K562 (cell line): ENCODE data around the gene KRT76. TPM values are rescaled to one million over a fixed set of nuclear protein-coding genes. Genes with fewer than 3 reads are reported as not detected.

Experiments used
- CAMTA2 ChIP-seq: fragments of 250-450 bp; sonication (Bioruptor Pico); conservative IDR thresholded peaks from 2 replicates; pipeline ENCODE4 v1.5.1; 2022
- FOSL1 ChIP-seq: fragments of 200-800 bp; sonication (Bioruptor generic); conservative IDR thresholded peaks from 2 replicates; pipeline ENCODE4 v1.6.1; 2016; ENCODE audit warnings: missing genetic modification characterization, missing compliant biosample characterization
- GABPB1 ChIP-seq: sonication (generic); formaldehyde crosslinking; IDR thresholded peaks from 2 replicates; pipeline ENCODE4 v1.8.0; 2022; ENCODE audit warnings: mild to moderate bottlenecking, missing genetic modification reagents
- HMGN3 ChIP-seq: IDR thresholded peaks from 2 replicates; pipeline ENCODE4 v1.6.1; 2011; ENCODE audit warnings: borderline replicate concordance, low read depth, mild to moderate bottlenecking, mixed read lengths, low read length; ENCODE audit not compliant: insufficient read length; ENCODE audit errors: extremely low read depth
- HNRNPUL1 ChIP-seq: fragments of 200-400 bp; formaldehyde crosslinking; IDR thresholded peaks from 2 replicates; pipeline ENCODE4 v1.6.1; 2017; ENCODE audit warnings: low read length
- JUND ChIP-seq, 2 experiments: IDR thresholded peaks; 2 replicates in 1 of 2; 3 replicates in 1 of 2; pipeline ENCODE4 v1.6.1; 2011; ENCODE audit warnings: borderline replicate concordance in 2 of 2, low read depth in 2 of 2, low read length in 2 of 2, improper control_type of control experiment in 1 of 2, missing biosample characterization in 1 of 2, missing genetic modification characterization in 1 of 2, missing genetic modification reagents in 1 of 2
- LARP7 ChIP-seq: fragments of 450-650 bp; IDR thresholded peaks from 2 replicates; pipeline ENCODE4 v1.6.1; 2016
- MYC ChIP-seq, 2 experiments: fragments of 250-450 bp in 1 of 2; sonication (Bioruptor Pico) in 1 of 2; IDR thresholded peaks; 2 replicates each; pipeline versions ENCODE4 v1.5.1 to v1.6.1; 2012 to 2021; ENCODE audit warnings: low read depth in 2 of 2, borderline replicate concordance in 1 of 2, improper control_type of control experiment in 1 of 2, low read length in 1 of 2, mild to moderate bottlenecking in 1 of 2, moderate library complexity in 1 of 2
- NFIC ChIP-seq: fragments of 450-650 bp; IDR thresholded peaks from 2 replicates; pipeline ENCODE4 v1.6.1; 2017; ENCODE audit warnings: mild to moderate bottlenecking, inconsistent platforms
- SMARCA5 ChIP-seq: fragments of 450-650 bp; IDR thresholded peaks from 2 replicates; pipeline ENCODE4 v1.6.1; 2016
- SMC3 ChIP-seq: conservative IDR thresholded peaks from 2 replicates; pipeline ENCODE4 v1.6.1; 2011; ENCODE audit warnings: low read depth, low read length, improper control_type of control experiment; ENCODE audit not compliant: insufficient read depth
- SNRNP70 ChIP-seq: fragments of 200-400 bp; formaldehyde crosslinking; optimal IDR thresholded peaks from 2 replicates; pipeline ENCODE3; 2017; ENCODE audit warnings: low read depth, low read length
- SP1 ChIP-seq: sonication (generic); formaldehyde crosslinking; IDR thresholded peaks from 2 replicates; pipeline ENCODE4 v1.8.1; 2022; ENCODE audit warnings: mild to moderate bottlenecking, missing genetic modification reagents
- STAG1 ChIP-seq: sonication (generic); formaldehyde crosslinking; IDR thresholded peaks from 2 replicates; pipeline ENCODE4 v1.5.0; 2020; ENCODE audit warnings: missing genetic modification reagents, borderline replicate concordance
- TAL1 ChIP-seq: fragments of 450-650 bp; IDR thresholded peaks from 2 replicates; pipeline ENCODE4 v1.6.1; 2016; ENCODE audit warnings: mild to moderate bottlenecking
- ZNF3 ChIP-seq: fragments of 250-450 bp; sonication (Bioruptor Pico); IDR thresholded peaks from 2 replicates; pipeline ENCODE4 v1.5.0; 2021; ENCODE audit warnings: mild to moderate bottlenecking, moderate library complexity
- ZNF41 ChIP-seq: fragments of 250-450 bp; sonication (Bioruptor Pico); conservative IDR thresholded peaks from 2 replicates; pipeline ENCODE4 v1.4.0; 2020; ENCODE audit warnings: mild to moderate bottlenecking
- polyA plus RNA-seq, 8 experiments: library from polyadenylated mRNA; depleted of rRNA in 4 of 8; stranded (reverse) in 5 of 8; unstranded in 3 of 8; fragments of >200 nt; fragmentation: Nextera tagmentation in 2 of 8; fragmentation: Illumina TruSeq in 1 of 8; extraction: Ambion mirVana in 2 of 8; extraction: Trizol in 1 of 8; gene quantifications; 2 replicates each; pipeline versions ENCODE4 v1.2.1 to v1.2.3, GENCODE V29; 2011 to 2014; ENCODE audit warnings: inconsistent platforms in 1 of 8, missing spikeins in 1 of 8
- total RNA-seq, 7 experiments: library from RNA; depleted of rRNA in 6 of 7; stranded (reverse); fragments of >200 nt in 6 of 7; fragmentation: Illumina TruSeq in 2 of 7; extraction: Trizol in 2 of 7; gene quantifications; 2 replicates each; pipeline versions ENCODE4 v1.2.1 to v1.2.3, GENCODE V29; 2011 to 2021; ENCODE audit warnings: low replicate concordance in 1 of 7
- TF ChIP-seq, protein P1 (sequence below): sonication (generic); formaldehyde crosslinking; IDR thresholded peaks from 2 replicates; pipeline ENCODE4 v1.4.0; 2020; ENCODE audit warnings: mild to moderate bottlenecking, missing genetic modification reagents
- TF ChIP-seq, protein P2 (sequence below): fragments of 250-450 bp; sonication (Bioruptor Pico); IDR thresholded peaks from 2 replicates; pipeline ENCODE4 v1.8.0; 2022; ENCODE audit warnings: inconsistent platforms, mild to moderate bottlenecking, moderate library complexity, borderline replicate concordance
- TF ChIP-seq, protein P3 (sequence below): fragments of 450-650 bp; IDR thresholded peaks from 2 replicates; pipeline ENCODE4 v1.7.0; 2016; ENCODE audit warnings: borderline replicate concordance
- TF ChIP-seq, protein P4 (sequence below): fragments of 450-650 bp; conservative IDR thresholded peaks from 2 replicates; pipeline ENCODE4 v1.6.1; 2016; ENCODE audit warnings: missing genetic modification characterization, low read depth, mild to moderate bottlenecking, missing compliant biosample characterization, moderate library complexity

Gene KRT76
- total and polyA plus RNA-seq, 9 of the 15 experiments (the other 6 are each of a cell fraction or from before 2014, with no cell fraction given): not detected

DNA sequence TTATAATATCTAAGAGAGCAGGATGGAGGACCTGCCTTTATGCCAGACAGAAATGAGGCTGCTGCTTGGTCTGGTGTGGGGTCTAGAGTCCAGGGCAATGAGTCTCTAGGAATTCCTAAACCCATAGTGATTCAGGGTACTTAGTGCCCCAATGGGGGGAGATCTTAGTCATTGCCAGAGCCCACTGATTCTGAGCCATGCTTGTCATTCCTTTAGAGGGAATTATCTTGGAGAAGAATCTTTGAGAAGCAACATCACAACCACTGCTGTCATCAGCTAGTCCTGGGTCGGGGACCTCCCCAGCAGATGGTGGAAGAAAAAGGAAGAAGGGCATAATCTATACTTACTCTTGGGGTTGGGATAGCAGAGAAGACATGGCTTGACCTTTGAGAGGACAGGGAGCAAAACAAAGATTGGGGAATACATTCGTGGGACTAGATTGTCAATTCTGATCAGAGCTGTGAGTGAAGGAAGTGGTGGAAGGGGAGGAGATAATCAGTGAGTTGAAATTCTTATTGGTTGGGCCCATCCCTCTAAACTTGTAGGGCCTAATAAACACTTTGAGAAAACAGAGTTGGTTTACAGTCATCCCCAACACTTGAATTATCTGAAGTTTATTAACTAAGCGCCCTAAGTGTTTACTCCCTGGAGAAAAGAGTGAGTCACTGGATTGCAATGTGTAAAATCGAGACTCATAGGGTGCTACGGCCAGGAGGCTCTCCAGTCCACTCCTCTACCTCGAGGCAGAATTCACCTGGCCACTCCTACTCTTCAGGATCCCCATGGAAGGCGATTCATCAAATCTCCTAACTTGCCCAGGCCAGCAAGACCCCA is 21.7 kb upstream of the KRT76 start (continued):
- TF ChIP-seq, protein P1, sequence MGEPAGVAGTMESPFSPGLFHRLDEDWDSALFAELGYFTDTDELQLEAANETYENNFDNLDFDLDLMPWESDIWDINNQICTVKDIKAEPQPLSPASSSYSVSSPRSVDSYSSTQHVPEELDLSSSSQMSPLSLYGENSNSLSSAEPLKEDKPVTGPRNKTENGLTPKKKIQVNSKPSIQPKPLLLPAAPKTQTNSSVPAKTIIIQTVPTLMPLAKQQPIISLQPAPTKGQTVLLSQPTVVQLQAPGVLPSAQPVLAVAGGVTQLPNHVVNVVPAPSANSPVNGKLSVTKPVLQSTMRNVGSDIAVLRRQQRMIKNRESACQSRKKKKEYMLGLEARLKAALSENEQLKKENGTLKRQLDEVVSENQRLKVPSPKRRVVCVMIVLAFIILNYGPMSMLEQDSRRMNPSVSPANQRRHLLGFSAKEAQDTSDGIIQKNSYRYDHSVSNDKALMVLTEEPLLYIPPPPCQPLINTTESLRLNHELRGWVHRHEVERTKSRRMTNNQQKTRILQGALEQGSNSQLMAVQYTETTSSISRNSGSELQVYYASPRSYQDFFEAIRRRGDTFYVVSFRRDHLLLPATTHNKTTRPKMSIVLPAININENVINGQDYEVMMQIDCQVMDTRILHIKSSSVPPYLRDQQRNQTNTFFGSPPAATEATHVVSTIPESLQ (CRISPR knock-in tag): no peak
- no peak for TF ChIP-seq STAG1
- TF ChIP-seq SMC3: no peak
- no peak for TF ChIP-seq ZNF41
- TF ChIP-seq HMGN3: no peak
- TF ChIP-seq NFIC: no peak
- no peak for TF ChIP-seq SMARCA5
- no peak for TF ChIP-seq MYC (IDR thresholded peaks at IDR 0.05; ENCODE audit: low read depth, low read length)
- no peak for TF ChIP-seq MYC (CRISPR knock-in tag; IDR thresholded peaks at IDR 0.05; ENCODE audit: borderline replicate concordance, low read depth)
- no peak for TF ChIP-seq SNRNP70
- TF ChIP-seq TAL1: no peak
- no peak for TF ChIP-seq GABPB1 (CRISPR knock-in tag)
- TF ChIP-seq, protein P2, sequence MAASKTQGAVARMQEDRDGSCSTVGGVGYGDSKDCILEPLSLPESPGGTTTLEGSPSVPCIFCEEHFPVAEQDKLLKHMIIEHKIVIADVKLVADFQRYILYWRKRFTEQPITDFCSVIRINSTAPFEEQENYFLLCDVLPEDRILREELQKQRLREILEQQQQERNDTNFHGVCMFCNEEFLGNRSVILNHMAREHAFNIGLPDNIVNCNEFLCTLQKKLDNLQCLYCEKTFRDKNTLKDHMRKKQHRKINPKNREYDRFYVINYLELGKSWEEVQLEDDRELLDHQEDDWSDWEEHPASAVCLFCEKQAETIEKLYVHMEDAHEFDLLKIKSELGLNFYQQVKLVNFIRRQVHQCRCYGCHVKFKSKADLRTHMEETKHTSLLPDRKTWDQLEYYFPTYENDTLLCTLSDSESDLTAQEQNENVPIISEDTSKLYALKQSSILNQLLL: no peak
- peak; percentile 46; the same call in 1 of the 2 replicates for TF ChIP-seq JUND (IDR thresholded peaks at IDR 0.05; ENCODE audit: borderline replicate concordance, low read depth, low read length)
- TF ChIP-seq JUND (tag; IDR thresholded peaks at IDR 0.05; ENCODE audit: borderline replicate concordance, low read depth, low read length): no peak
- no peak for TF ChIP-seq CAMTA2 (CRISPR knock-in tag)
- TF ChIP-seq SP1 (CRISPR knock-in tag): no peak
- TF ChIP-seq FOSL1 (tag): peak; percentile 67
- TF ChIP-seq, protein P3, sequence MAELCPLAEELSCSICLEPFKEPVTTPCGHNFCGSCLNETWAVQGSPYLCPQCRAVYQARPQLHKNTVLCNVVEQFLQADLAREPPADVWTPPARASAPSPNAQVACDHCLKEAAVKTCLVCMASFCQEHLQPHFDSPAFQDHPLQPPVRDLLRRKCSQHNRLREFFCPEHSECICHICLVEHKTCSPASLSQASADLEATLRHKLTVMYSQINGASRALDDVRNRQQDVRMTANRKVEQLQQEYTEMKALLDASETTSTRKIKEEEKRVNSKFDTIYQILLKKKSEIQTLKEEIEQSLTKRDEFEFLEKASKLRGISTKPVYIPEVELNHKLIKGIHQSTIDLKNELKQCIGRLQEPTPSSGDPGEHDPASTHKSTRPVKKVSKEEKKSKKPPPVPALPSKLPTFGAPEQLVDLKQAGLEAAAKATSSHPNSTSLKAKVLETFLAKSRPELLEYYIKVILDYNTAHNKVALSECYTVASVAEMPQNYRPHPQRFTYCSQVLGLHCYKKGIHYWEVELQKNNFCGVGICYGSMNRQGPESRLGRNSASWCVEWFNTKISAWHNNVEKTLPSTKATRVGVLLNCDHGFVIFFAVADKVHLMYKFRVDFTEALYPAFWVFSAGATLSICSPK: no peak
- TF ChIP-seq, protein P4, sequence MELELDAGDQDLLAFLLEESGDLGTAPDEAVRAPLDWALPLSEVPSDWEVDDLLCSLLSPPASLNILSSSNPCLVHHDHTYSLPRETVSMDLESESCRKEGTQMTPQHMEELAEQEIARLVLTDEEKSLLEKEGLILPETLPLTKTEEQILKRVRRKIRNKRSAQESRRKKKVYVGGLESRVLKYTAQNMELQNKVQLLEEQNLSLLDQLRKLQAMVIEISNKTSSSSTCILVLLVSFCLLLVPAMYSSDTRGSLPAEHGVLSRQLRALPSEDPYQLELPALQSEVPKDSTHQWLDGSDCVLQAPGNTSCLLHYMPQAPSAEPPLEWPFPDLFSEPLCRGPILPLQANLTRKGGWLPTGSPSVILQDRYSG (tag): no peak
- no peak for TF ChIP-seq HNRNPUL1
- no peak for TF ChIP-seq LARP7
- TF ChIP-seq ZNF3: no peak
